SK-N-SH (cell line): ENCODE measurements around the gene DNAH10. TPM values are rescaled to one million over a fixed set of nuclear protein-coding genes. Genes with fewer than 3 reads are reported as not detected.

Experiments used
- CTCF ChIA-PET: fragments of 300-600, 350-600 bp; formaldehyde crosslinking; extraction: SDS; loops from one replicate; lab custom pipeline; 2021; lab: Yijun Ruan, JAX
- POLR2A ChIA-PET: fragments of 350-600 bp; sonication (Branson Sonifier 250); formaldehyde crosslinking; extraction: SDS; loops from one replicate; lab custom pipeline; 2020; ENCODE audit warnings: antibody characterized with exemption, inconsistent platforms; lab: Yijun Ruan, JAX
- DNase-seq: peaks from one replicate; pipeline ENCODE4 v3.0.0; 2012
- H2AFZ ChIP-seq: fragments of 200-600 bp; sonication (generic); 2 replicates; pipeline ENCODE4 v1.8.1; 2016; ENCODE audit warnings: antibody characterized with exemption, mild to moderate bottlenecking, low read depth
- H3F3A ChIP-seq: fragments of 200-600 bp; sonication (generic); replicated peaks from 2 replicates; pipeline ENCODE3; 2016; ENCODE audit warnings: antibody characterized with exemption, mild to moderate bottlenecking; ENCODE audit not compliant: insufficient read depth
- H3K27ac ChIP-seq, 2 experiments: fragments of 200-500 bp in 1 of 2; fragments of 200-600 bp in 1 of 2; sonication (Bioruptor generic) in 1 of 2; sonication (generic), shearing (Covaris generic) in 1 of 2; 2 replicates each; pipeline versions ENCODE4 v1.5.1 to v1.6.1; 2014 to 2016; ENCODE audit warnings: low read depth in 2 of 2, inconsistent platforms in 1 of 2, low read length in 1 of 2, mild to moderate bottlenecking in 1 of 2, mixed read lengths in 1 of 2
- H3K27me3 ChIP-seq: fragments of 200-600 bp; sonication (generic), shearing (Covaris generic); 2 replicates; pipeline ENCODE4 v1.6.1; 2016; ENCODE audit warnings: mixed run types; ENCODE audit not compliant: insufficient read depth
- H3K36me3 ChIP-seq, 2 experiments: fragments of 200-500 bp in 1 of 2; fragments of 200-600 bp in 1 of 2; sonication (Bioruptor generic) in 1 of 2; sonication (generic) in 1 of 2; replicated peaks in 1 of 2; 2 replicates each; pipeline versions ENCODE3 to v1.5.1; 2014 to 2016; ENCODE audit warnings: low read length in 1 of 2, mild to moderate bottlenecking in 1 of 2; ENCODE audit not compliant: insufficient read depth in 2 of 2, control insufficient read depth in 1 of 2
- H3K4me1 ChIP-seq, 2 experiments: fragments of 200-500 bp in 1 of 2; fragments of 200-600 bp in 1 of 2; sonication (Bioruptor generic) in 1 of 2; sonication (generic), shearing (Covaris generic) in 1 of 2; 2 replicates each; pipeline versions ENCODE4 v1.5.1 to v1.6.1; 2014 to 2016; ENCODE audit warnings: low read depth in 1 of 2, low read length in 1 of 2, mixed run types in 1 of 2; ENCODE audit not compliant: insufficient read depth in 2 of 2, control insufficient read depth in 1 of 2
- H3K4me2 ChIP-seq: fragments of 200-600 bp; sonication (generic), shearing (Covaris generic); 2 replicates; pipeline ENCODE4 v1.6.1; 2017; ENCODE audit warnings: mixed run types
- H3K4me3 ChIP-seq, 2 experiments: fragments of 200-500 bp in 1 of 2; fragments of 200-600 bp in 1 of 2; sonication (Bioruptor generic) in 1 of 2; sonication (generic), shearing (Covaris generic) in 1 of 2; 2 replicates each; pipeline versions ENCODE4 v1.5.1 to v1.8.1; 2014 to 2016; ENCODE audit warnings: low read depth in 2 of 2, inconsistent platforms in 1 of 2, low read length in 1 of 2, mild to moderate bottlenecking in 1 of 2, mixed read lengths in 1 of 2, moderate library complexity in 1 of 2
- H3K79me2 ChIP-seq: fragments of 200-600 bp; sonication (generic); 2 replicates; pipeline ENCODE4 v1.8.1; 2017; ENCODE audit warnings: mild to moderate bottlenecking; ENCODE audit not compliant: insufficient read depth
- H3K9ac ChIP-seq: fragments of 200-600 bp; sonication (generic); 2 replicates; pipeline ENCODE4 v1.6.1; 2017; ENCODE audit warnings: mixed run types
- H3K9me2 ChIP-seq: fragments of 200-600 bp; sonication (generic); 2 replicates; pipeline ENCODE4 v1.6.1; 2017; ENCODE audit warnings: mixed run types
- H3K9me3 ChIP-seq: fragments of 200-600 bp; sonication (generic); 2 replicates; pipeline ENCODE4 v1.6.1; 2017; ENCODE audit warnings: mixed run types, mild to moderate bottlenecking, moderate library complexity
- H4K20me1 ChIP-seq: fragments of 200-600 bp; sonication (generic); 2 replicates; pipeline ENCODE4 v1.6.1; 2017; ENCODE audit warnings: mild to moderate bottlenecking, mixed run types; ENCODE audit not compliant: insufficient read depth
- CHD2 ChIP-seq: fragments of 150-350 bp; IDR thresholded peaks from 2 replicates; pipeline ENCODE4 v1.6.1; 2018; ENCODE audit warnings: low read length; ENCODE audit not compliant: partially characterized antibody
- EP300 ChIP-seq, 2 experiments: IDR thresholded peaks; 2 replicates each; pipeline versions ENCODE4 v1.4.0 to v1.6.1; 2012; ENCODE audit warnings: borderline replicate concordance in 1 of 2, low read depth in 1 of 2, low read length in 1 of 2
- GATA2 ChIP-seq: sonication (generic); formaldehyde crosslinking; IDR thresholded peaks from 2 replicates; pipeline ENCODE4 v1.5.0; 2020; ENCODE audit warnings: mild to moderate bottlenecking, missing genetic modification reagents
- MAX ChIP-seq: IDR thresholded peaks from 2 replicates; pipeline ENCODE4 v1.4.0; 2012; ENCODE audit warnings: low read depth
- MEF2A ChIP-seq: IDR thresholded peaks from 2 replicates; pipeline ENCODE4 v1.4.0; 2012; ENCODE audit warnings: low read depth, borderline replicate concordance
- MXI1 ChIP-seq: IDR thresholded peaks from 2 replicates; pipeline ENCODE4 v1.6.1; 2012; ENCODE audit warnings: mild to moderate bottlenecking, low read depth, low read length, improper control_type of control experiment
- NFIC ChIP-seq: IDR thresholded peaks from 2 replicates; pipeline ENCODE4 v1.4.0; 2012; ENCODE audit warnings: borderline replicate concordance
- NRF1 ChIP-seq: IDR thresholded peaks from 2 replicates; pipeline ENCODE4 v1.6.1; 2012; ENCODE audit warnings: low read depth, mild to moderate bottlenecking, low read length
- RAD21 ChIP-seq: IDR thresholded peaks from 2 replicates; pipeline ENCODE4 v1.6.1; 2012; ENCODE audit warnings: mild to moderate bottlenecking, low read length
- REST ChIP-seq: IDR thresholded peaks from 2 replicates; pipeline ENCODE4 v1.6.1; 2012; ENCODE audit warnings: mild to moderate bottlenecking, low read depth, low read length, moderate library complexity
- RFX5 ChIP-seq: IDR thresholded peaks from 2 replicates; pipeline ENCODE4 v1.6.1; 2012; ENCODE audit warnings: mild to moderate bottlenecking, improper control_type of control experiment, low read length
- TAF1 ChIP-seq: IDR thresholded peaks from 2 replicates; pipeline ENCODE4 v1.6.1; 2012; ENCODE audit warnings: low read depth, mild to moderate bottlenecking, low read length, moderate library complexity, borderline replicate concordance
- TCF12 ChIP-seq: IDR thresholded peaks from 2 replicates; pipeline ENCODE4 v1.4.0; 2012
- WGBS: methylation state at CpG from one replicate; pipeline ENCODE4 v1.1.6; 2017; ENCODE audit warnings: low lambda C conversion rate; 5-methylcytosine and 5-hydroxymethylcytosine counted together
- polyA plus RNA-seq, 3 experiments: library from polyadenylated mRNA; depleted of rRNA; stranded (reverse); fragments of >200 nt; gene quantifications; 2 replicates each; pipeline ENCODE4 v1.2.3, GENCODE V29; 2012
- TF ChIP-seq, protein P1 (sequence below): IDR thresholded peaks from 2 replicates; pipeline ENCODE4; 2012

The DNAH10 gene
- polyA plus RNA-seq, 1 of the 3 experiments (the other 2 are of a cell fraction): 0.13 TPM

DNA sequence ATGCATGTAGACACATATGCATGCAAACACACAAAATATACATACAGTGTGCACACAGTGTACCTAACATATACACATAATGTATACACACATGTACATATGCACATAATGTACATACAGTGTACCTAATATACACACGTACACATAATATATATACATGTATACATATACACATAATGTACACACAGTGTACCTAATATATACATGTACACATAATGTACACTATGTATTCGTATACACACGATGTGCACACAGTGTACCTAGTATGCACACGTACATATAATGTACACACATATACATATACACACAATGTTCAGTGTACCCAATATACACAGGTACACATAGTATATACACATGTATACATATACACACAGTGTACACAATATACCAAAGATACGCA, 70.0 kb downstream of the DNAH10 start (continued):
- TF ChIP-seq GATA2 (no peak), NRF1 (no peak), MEF2A (no peak), EP300 (IDR thresholded peaks at IDR 0.05; ENCODE audit: borderline replicate concordance in 1 of 2, low read depth in 1 of 2, low read length in 1 of 2) (no peak), RAD21 (no peak)
- TF ChIP-seq, protein P1, sequence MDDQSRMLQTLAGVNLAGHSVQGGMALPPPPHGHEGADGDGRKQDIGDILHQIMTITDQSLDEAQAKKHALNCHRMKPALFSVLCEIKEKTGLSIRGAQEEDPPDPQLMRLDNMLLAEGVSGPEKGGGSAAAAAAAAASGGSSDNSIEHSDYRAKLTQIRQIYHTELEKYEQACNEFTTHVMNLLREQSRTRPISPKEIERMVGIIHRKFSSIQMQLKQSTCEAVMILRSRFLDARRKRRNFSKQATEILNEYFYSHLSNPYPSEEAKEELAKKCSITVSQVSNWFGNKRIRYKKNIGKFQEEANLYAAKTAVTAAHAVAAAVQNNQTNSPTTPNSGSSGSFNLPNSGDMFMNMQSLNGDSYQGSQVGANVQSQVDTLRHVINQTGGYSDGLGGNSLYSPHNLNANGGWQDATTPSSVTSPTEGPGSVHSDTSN: no peak

- H3K9me3 ChIP-seq: no peaks in the 10 kb centered on the region
- no peaks in the 10 kb centered on the region for H3K36me3 ChIP-seq
- ChIA-PET CTCF (no interaction called here), POLR2A (no interaction called here)
- no peak overlapping the region for H2AFZ ChIP-seq
- no peak overlapping the region for H3K4me3 ChIP-seq
- H3K9ac ChIP-seq: no peak overlapping the region
- H3K27me3 ChIP-seq: no peaks in the 10 kb centered on the region
- H3K4me1 ChIP-seq: no peaks in the 10 kb centered on the region
- DNase-seq: no peak
- TF ChIP-seq CHD2 (no peak), TCF12 (no peak), REST (no peak)
- no peak overlapping the region for H3K4me2 ChIP-seq
- H3K9me2 ChIP-seq: no peaks in the 10 kb centered on the region
- H3F3A ChIP-seq: no peaks in the 10 kb centered on the region
- H3K27ac ChIP-seq: no peak overlapping the region
- no peaks in the 10 kb centered on the region for H4K20me1 ChIP-seq
- H3K79me2 ChIP-seq: no peaks in the 10 kb centered on the region
These were observed 71.7 kb downstream of the DNAH10 start for GRCh38 chr12:123833830-123834229.

- H3K4me3 ChIP-seq: no peak overlapping the region
- POLR2A ChIA-PET: no interaction called here
- DNase-seq: no peak
- no peaks in the 10 kb centered on the region for H3K36me3 ChIP-seq
- no peaks in the 10 kb centered on the region for H3K9me3 ChIP-seq
- TF ChIP-seq MAX (no peak), MEF2A (no peak), TAF1 (no peak), RFX5 (no peak), EP300 (IDR thresholded peaks at IDR 0.05; ENCODE audit: borderline replicate concordance in 1 of 2, low read depth in 1 of 2, low read length in 1 of 2) (no peak), MXI1 (no peak), NFIC (no peak)
- 45% methylated on average over 5 of the region's 5 CpGs for WGBS
- no peak overlapping the region for H3K4me2 ChIP-seq
- no peak overlapping the region for H3K27ac ChIP-seq
- H3K9ac ChIP-seq: no peak overlapping the region
- CTCF ChIA-PET: no interaction called here
- H3K79me2 ChIP-seq: no peaks in the 10 kb centered on the region
- no peaks in the 10 kb centered on the region for H3K4me1 ChIP-seq
- H3F3A ChIP-seq: no peaks in the 10 kb centered on the region
- no peaks in the 10 kb centered on the region for H4K20me1 ChIP-seq
- H3K9me2 ChIP-seq: no peaks in the 10 kb centered on the region
- no peak overlapping the region for H2AFZ ChIP-seq
- H3K27me3 ChIP-seq: no peaks in the 10 kb centered on the region
These were observed 72.7 kb downstream of the DNAH10 start for GRCh38 chr12:123834845-123835244.
